Activated T-helper 1 cell treated with anti-CD3 and anti-CD28 coated beads, Interleukin-2, amount 50 U/mL, for 16 hours (primary cell): ENCODE data around the gene TMCO4.
"Not testable (repeated sequence)": the region's sequence is repeated elsewhere in the genome, so short reads cannot be mapped to it uniquely, and the experiment has no call there.

Source experiments
- DNase-seq, 2 donors: peaks; one replicate each; pipeline ENCODE4 v3.0.0-alpha.2; 2020; ENCODE audit warnings: low read depth in 1 of 2, low spot score in 1 of 2

Gene TMCO4

GRCh38 chr1:19643602-19644394 is 155.9 kb downstream of the TMCO4 start, which contains the start of gene NBL1:
Gene NBL1, plus strand, starts transcription at chr1:19644311. Its CDS starts 10,720 bp downstream, at chr1:19655031.
- DNase-seq = peak; percentile 45 to 64

DNA sequence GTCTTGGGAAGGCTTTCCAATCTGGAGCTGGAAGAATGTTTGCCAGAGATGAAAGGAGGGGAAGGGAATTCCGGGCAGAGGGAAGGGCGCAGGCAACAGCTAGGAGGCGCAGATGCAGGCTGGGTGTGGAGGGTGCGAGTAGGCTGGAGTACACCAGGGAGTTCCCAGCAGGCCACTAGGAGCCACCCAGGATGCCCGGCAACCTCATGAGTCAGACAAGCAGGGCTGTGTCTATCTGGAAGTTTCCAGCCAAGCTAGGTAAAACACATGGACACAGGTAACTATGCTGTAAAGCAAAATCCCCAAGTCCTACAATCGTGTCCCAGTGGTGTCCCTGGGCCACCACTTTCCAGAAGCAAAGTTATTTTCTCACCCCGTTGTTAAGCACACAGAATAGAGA is 156.6 kb downstream of the TMCO4 start:
- no peak for DNase-seq

GRCh38 chr1:19640363-19641316 is 159.1 kb downstream of the TMCO4 start:
- no peak for DNase-seq

DNA sequence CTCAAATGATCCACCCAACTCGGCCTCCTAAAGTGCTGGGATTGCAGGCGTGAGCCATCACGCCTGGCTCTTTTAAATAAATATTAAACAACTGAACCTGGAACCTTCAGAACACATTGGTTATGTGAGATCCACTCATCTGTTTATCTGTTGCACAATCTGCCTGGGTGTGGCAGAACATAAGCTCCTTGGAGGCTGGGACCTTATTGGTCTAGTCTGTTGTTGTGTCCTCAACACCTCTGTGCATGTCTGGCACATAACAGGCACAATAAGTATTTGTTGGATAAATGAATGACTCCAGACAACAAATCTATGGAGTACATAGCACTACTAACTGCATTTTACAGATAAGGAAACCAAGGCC is 159.7 kb downstream of the TMCO4 start:
- DNase-seq = no peak

- not testable (repeated sequence) for DNase-seq
Measured at GRCh38 chr1:19639228-19639627, 160.5 kb downstream of the TMCO4 start.

DNA sequence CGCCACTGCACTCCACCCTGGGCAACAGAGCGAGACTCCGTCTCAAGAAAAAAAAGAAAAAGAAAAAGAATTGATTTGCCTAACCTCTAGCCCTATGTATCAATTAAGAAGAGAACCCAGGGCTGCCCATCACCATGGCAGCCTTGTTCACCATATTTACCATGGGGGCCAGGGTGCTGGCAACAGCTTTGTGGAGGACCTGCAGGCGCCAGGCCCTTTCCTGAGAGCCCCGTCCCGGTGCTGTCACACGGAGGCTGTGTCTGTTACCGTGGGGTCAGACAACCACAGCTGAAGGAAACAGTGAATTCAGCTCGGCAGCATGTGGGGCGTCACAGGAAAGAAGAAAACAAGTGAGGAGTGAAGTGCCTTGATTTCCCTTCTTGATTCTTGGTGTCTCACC is 162.1 kb downstream of the TMCO4 start:
- no peak for DNase-seq

DNA sequence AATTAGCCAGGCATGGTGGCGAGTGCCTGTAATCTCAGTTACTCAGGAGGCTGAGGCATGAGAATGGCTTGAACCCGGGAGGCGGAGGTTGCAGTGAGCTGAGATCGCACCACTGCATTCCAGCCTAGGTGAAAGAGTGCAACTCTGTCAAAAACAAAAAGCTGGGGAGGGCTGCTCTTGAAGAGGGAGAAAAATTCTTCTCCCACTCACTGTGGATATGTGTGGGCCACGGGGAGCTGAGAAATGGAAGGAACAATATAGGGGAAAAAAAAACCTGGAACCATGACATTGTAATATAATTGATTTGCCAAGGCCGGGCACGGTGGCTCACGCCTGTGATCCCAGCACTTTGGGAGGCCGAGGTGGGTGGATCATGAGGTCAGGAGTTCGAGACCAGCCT is 163.0 kb downstream of the TMCO4 start:
- DNase-seq = not testable (repeated sequence)

GRCh38 chr1:19636065-19636464 is 163.7 kb downstream of the TMCO4 start:
- DNase-seq = no peak

DNA sequence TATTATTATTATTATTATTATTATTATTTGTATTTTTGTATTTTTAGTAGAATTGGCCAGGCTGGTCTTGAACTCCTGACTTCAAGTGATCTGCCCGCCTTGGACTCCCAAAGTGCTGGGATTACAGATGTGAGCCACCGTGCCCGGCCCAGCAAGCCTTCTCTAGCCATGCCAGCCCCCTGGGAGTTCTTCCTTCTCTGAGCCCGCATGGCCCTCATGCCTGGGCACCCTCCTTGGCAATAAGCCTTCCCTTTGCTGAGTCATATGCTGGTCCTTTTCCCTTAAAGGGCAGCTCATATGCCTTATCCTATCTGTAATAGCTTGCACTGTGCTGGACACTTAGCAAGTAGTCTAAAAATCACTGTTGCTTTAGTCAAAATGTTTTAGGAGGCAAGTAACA is 164.1 kb downstream of the TMCO4 start:
- DNase-seq = no peak

- DNase-seq = not testable (repeated sequence)
Measured at GRCh38 chr1:19635064-19635463, 164.7 kb downstream of the TMCO4 start.

DNA sequence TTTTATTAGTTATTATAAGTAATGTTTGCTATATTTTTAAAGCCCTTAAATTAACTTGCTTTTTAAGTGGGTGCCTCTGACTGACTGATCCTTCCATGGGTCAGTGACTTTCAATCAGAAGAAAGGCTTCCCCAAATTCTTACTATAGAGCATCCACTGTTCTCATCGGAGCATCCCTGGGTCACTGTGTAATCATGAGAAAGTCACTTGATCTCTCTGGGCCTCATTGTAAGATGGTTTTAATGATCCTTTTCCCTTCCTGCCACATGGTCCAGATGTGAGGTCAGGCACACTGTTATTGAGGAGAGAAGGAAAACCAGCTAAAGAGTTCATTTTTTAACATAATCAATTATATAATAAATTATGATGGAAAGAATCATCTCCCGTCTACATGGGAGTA is 166.6 kb downstream of the TMCO4 start:
- DNase-seq = no peak
